CD4-positive, alpha-beta memory T cell (primary cell): ENCODE data around the gene ZNF823. TPM values are rescaled to one million over a fixed set of nuclear protein-coding genes. Genes with fewer than 3 reads are reported as not detected.
A peak's percentile ranks its signal among the peaks of the same experiment; 100 is the strongest.

ENCODE experiments used
- CTCF ChIA-PET: fragments of 350-600 bp; sonication (Branson Sonifier 250); formaldehyde crosslinking; loops from one replicate; lab custom pipeline; 2021; ENCODE audit warnings: inconsistent platforms; ENCODE audit not compliant: partially characterized antibody; lab: Charles Lee
- POLR2A ChIA-PET: fragments of 350-600 bp; sonication (Branson Sonifier 250); formaldehyde crosslinking; loops from one replicate; lab custom pipeline; 2021; ENCODE audit not compliant: partially characterized antibody; lab: Charles Lee
- DNase-seq, 5 donors: peaks; one replicate each; pipeline versions ENCODE4 v3.0.0 to v3.0.0-alpha.2; 2020 to 2022; ENCODE audit warnings: mixed read lengths in 1 of 5
- H3K27ac ChIP-seq: one replicate; pipeline ENCODE4 v1.7.0; 2013; ENCODE audit warnings: low read depth, low read length
- H3K27me3 ChIP-seq: 2 replicates; pipeline ENCODE4 v1.7.0; 2013; ENCODE audit warnings: mild to moderate bottlenecking, low read length, moderate library complexity; ENCODE audit not compliant: insufficient read depth
- H3K36me3 ChIP-seq: 2 replicates; pipeline ENCODE4 v1.7.0; 2013; ENCODE audit warnings: mild to moderate bottlenecking, low read length, moderate library complexity; ENCODE audit not compliant: insufficient read depth
- H3K4me1 ChIP-seq: 2 replicates; pipeline ENCODE4 v1.7.0; 2013; ENCODE audit warnings: mild to moderate bottlenecking, low read length, moderate library complexity; ENCODE audit not compliant: insufficient read depth
- H3K4me3 ChIP-seq, 2 donors: one replicate each; pipeline ENCODE4 v1.7.0; 2013; ENCODE audit warnings: low read length in 2 of 2, mild to moderate bottlenecking in 1 of 2
- H3K9me3 ChIP-seq, 2 donors: one replicate each; pipeline ENCODE4 v1.7.0; 2013; ENCODE audit warnings: low read length in 2 of 2, control low read depth in 1 of 2; ENCODE audit not compliant: control insufficient read depth in 1 of 2
- H3K27ac Mint-ChIP-seq, 7 donors: one replicate each; pipeline ENCODE4 v1.8.0; 2020 to 2021; ENCODE audit warnings: mixed read lengths in 7 of 7, mild to moderate bottlenecking in 6 of 7, inconsistent platforms in 3 of 7, moderate library complexity in 3 of 7
- H3K27me3 Mint-ChIP-seq, 2 donors: one replicate each; pipeline ENCODE4 v1.8.0; 2020 to 2021; ENCODE audit warnings: mixed read lengths in 2 of 2
- H3K36me3 Mint-ChIP-seq, 2 donors: one replicate each; pipeline ENCODE4 v1.8.0; 2020 to 2021; ENCODE audit warnings: mixed read lengths in 2 of 2, inconsistent platforms in 1 of 2, mild to moderate bottlenecking in 1 of 2
- H3K4me1 Mint-ChIP-seq, 4 donors: one replicate each; pipeline ENCODE4 v1.8.0; 2020 to 2021; ENCODE audit warnings: mixed read lengths in 4 of 4, mild to moderate bottlenecking in 1 of 4
- H3K4me3 Mint-ChIP-seq, 8 donors: one replicate each; pipeline ENCODE4 v1.8.0; 2020 to 2021; ENCODE audit warnings: mixed read lengths in 8 of 8, mild to moderate bottlenecking in 7 of 8, moderate library complexity in 6 of 8, inconsistent platforms in 3 of 8
- H3K9me3 Mint-ChIP-seq, 8 donors: one replicate each; pipeline ENCODE4 v1.8.0; 2020 to 2021; ENCODE audit warnings: mixed read lengths in 8 of 8, mild to moderate bottlenecking in 5 of 8, inconsistent platforms in 3 of 8, moderate library complexity in 1 of 8
- intact Hi-C: fragments of 100-400 bp; cut with micrococcal nuclease; formaldehyde crosslinking; loops from one replicate; pipeline ENCODE4 v1.15.1; 2023
- polyA plus RNA-seq, 2 donors: library from polyadenylated mRNA; unstranded; fragments of 300-500 nt; fragmentation: Illumina TruSeq; gene quantifications; one replicate each; pipeline ENCODE4 v1.2.3, GENCODE V29; 2021
- total RNA-seq, 2 experiments: library from RNA; stranded (reverse); gene quantifications; one replicate each; pipeline ENCODE4 v1.2.3, GENCODE V29; 2021

The ZNF823 gene
- total and polyA plus RNA-seq, 4 experiments from 2014 or later = 0.92 to 5.4 (median 4.9) TPM

GRCh38 chr19:11694533-11695439, 44.0 kb downstream of the ZNF823 start:
- Mint-ChIP-seq H3K4me1 (peaks cover 9 to 14% (median 12%) of the 10 kb centered on the region in 4 donors), H3K9me3 (peaks cover 0 to 5% (median 0%) of the 10 kb centered on the region in 8 donors), H3K4me3 (peak overlapping the region; percentile 82 to 96 (median 90)), H3K27ac (peak overlapping the region in 1 of 7 donors; percentile 78), H3K36me3 (no peaks in the 10 kb centered on the region), H3K27me3 (peaks cover 33 to 34% of the 10 kb centered on the region in 2 donors)
- POLR2A ChIA-PET = no interaction called here
- Histone ChIP-seq H3K36me3 (no peaks in the 10 kb centered on the region), H3K4me3 (peak overlapping the region in 1 of 2 donors; percentile 55), H3K27me3 (peaks cover 7% of the 10 kb centered on the region), H3K27ac (no peak overlapping the region), H3K9me3 (no peaks in the 10 kb centered on the region), H3K4me1 (peaks cover 13% of the 10 kb centered on the region)
- DNase-seq = peak; percentile 59 to 66 (median 64)
- CTCF ChIA-PET = no interaction called here
- intact Hi-C loops = no loop called here

DNA sequence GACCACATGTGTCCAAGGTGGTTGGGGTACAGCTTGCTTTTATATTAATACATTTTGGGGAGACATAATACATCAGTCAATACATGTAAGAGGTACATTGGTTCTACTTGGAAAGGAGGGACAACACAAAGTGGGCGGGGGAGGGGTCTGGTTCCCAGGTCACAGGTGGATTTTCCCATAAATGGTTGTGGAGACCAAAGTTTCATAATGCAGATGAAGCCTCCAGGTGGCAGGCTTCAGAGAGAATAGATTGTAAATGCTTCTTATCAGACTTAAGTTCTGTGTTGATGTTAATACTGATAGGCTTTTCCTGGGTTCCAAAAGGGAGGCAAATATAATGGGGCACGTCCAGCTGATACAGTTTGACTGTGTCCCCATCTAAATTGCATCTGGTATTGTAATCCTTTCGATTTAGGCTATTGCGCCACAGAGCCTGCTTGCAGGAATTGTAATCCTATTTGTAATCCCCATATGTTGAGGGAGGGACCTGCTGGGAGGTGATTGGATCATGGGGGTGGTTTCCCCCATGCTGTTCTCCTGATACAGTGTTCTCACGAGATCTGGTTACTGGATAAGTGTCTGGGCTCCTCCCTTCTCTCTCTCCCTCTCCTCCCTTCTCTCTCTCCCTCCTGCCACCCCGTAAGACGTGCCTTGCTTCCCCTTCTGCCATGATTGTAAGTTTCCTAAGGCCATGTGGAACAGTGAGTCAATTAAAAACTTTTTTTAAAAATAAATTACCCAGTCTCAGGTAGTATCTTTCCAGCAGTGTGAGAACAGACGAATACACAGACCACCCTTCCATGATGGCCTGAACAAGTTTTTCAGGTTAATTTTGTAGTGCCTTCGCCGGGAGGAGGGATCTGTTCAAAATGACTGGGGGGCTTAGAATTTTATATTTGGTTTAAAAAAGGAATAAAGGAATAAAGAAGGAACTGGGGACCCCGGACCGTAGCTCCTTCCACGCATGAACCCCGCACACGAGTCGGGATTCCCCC, 44.9 kb downstream of the ZNF823 start:
- Mint-ChIP-seq H3K36me3 (no peaks in the 10 kb centered on the region), H3K27ac (no peak overlapping the region), H3K4me1 (peaks cover 9 to 14% (median 12%) of the 10 kb centered on the region in 4 donors), H3K27me3 (peaks cover 33 to 37% of the 10 kb centered on the region in 2 donors), H3K4me3 (peak overlapping the region; percentile 13 to 78 (median 62)), H3K9me3 (peaks cover 0 to 5% (median 0%) of the 10 kb centered on the region in 8 donors)
- H3K36me3 ChIP-seq = no peaks in the 10 kb centered on the region
- peaks cover 7% of the 10 kb centered on the region for H3K27me3 ChIP-seq
- H3K4me3 ChIP-seq = peak overlapping the region in 1 of 2 donors; percentile 55
- ChIA-PET POLR2A (no interaction called here), CTCF (no interaction called here)
- intact Hi-C loops = no loop called here
- peaks cover 13% of the 10 kb centered on the region for H3K4me1 ChIP-seq
- DNase-seq = no peak
- no peaks in the 10 kb centered on the region for H3K9me3 ChIP-seq
- H3K27ac ChIP-seq = no peak overlapping the region

DNA sequence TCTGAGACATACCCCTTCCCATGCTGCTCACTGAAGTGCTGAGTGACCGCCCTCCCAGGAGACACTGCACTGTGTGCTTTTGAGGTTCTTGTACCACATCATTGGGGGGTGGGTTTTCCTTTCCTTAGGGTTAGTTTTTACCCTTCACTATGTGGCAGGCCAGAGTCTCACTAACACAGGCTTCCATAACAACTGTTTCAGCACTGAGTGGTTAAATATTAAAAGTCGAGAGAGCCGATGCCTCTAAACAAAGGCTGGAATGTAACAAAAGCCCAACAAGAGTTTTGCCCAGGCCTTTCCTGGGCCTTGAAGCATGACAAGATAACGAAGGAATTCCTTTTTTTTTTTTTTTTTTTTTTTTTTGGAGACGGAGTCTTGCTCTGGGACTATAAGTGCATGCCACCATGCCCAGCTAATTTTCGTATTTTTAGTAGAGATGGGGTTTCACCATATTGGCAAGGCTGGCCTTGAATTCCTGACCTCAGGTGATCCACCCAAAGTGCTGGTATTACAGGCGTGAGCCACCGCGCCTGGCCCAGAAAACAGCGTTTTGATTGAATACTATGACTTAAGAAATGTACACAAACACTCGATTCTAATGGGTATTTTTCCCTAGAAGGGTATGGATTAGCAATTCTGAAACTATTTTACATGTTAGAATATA, 46.5 kb downstream of the ZNF823 start:
- Mint-ChIP-seq H3K4me3 (no peak overlapping the region), H3K27me3 (peaks cover 30 to 37% of the 10 kb centered on the region in 2 donors)

DNA sequence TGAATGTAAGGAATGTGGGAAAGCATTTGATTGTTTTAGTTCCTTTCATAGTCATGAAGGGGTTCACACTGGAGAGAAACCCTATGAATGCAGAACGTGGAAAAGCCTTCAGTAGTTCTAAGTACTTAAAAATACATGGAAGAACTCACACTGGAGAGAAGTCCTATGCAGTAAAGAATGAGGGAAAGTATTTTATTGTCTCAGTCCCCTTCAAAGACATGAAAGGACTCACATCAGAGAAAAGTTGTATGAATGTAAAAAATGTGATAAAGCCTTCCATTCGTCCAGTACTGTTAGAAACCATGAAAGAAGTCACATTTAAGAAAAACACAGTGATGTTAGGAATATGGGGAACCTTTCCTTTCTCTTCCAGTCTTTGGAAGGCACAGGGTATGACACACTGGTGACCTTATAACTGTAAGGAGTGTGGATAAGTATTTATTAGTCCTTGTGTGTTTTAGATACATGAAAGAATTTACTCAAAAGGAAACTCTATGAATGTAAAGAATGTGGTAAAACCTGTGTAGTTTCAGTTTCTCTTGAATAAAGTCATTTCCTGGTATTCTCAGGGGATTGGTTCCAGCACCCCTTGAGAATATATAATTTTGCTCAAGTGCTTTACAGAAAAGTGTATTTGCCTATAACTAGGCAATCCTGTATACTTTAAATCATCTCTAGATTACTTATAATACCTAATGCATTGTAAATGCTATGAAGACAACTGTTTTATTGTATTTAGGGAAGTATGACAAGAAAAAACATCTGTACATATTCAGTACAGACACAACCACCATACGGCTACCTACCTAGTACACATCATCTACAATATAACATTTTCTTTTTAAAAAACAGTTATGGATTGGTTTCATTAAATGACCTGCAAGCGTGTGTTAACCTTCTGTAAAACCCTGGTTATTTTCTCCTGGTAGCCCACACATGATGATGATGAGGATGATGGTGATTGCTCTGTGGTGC, 52.8 kb downstream of the ZNF823 start:
- no peaks in the 10 kb centered on the region for H3K27me3 ChIP-seq
- no peak overlapping the region for H3K4me3 ChIP-seq
- no peaks in the 10 kb centered on the region for H3K4me1 Mint-ChIP-seq
- no peak overlapping the region for H3K27ac Mint-ChIP-seq
- DNase-seq = no peak
- intact Hi-C loops = no loop called here
- no peaks in the 10 kb centered on the region for H3K36me3 ChIP-seq
- H3K36me3 Mint-ChIP-seq = peaks cover 2 to 4% of the 10 kb centered on the region in 2 donors
- peaks cover 3 to 4% of the 10 kb centered on the region in 2 donors for H3K9me3 ChIP-seq
- POLR2A ChIA-PET = no interaction called here
- CTCF ChIA-PET = no interaction called here
- peaks cover 8 to 9% of the 10 kb centered on the region in 2 donors for H3K27me3 Mint-ChIP-seq
- peaks cover 8 to 57% (median 47%) of the 10 kb centered on the region in 8 donors for H3K9me3 Mint-ChIP-seq
- no peaks in the 10 kb centered on the region for H3K4me1 ChIP-seq
- H3K27ac ChIP-seq = no peak overlapping the region
- H3K4me3 Mint-ChIP-seq = no peak overlapping the region

More for the DNA sequence above, 46.5 kb downstream of the ZNF823 start:
- peaks cover 9 to 14% (median 12%) of the 10 kb centered on the region in 4 donors for H3K4me1 Mint-ChIP-seq
- CTCF ChIA-PET = no interaction called here
- DNase-seq = no peak
- no peaks in the 10 kb centered on the region for H3K36me3 Mint-ChIP-seq
- intact Hi-C loops = no loop called here
- peaks cover 13% of the 10 kb centered on the region for H3K4me1 ChIP-seq
- H3K4me3 ChIP-seq = no peak overlapping the region
- H3K36me3 ChIP-seq = no peaks in the 10 kb centered on the region
- peaks cover 7% of the 10 kb centered on the region for H3K27me3 ChIP-seq
- no peaks in the 10 kb centered on the region for H3K9me3 ChIP-seq
- no peak overlapping the region for H3K27ac Mint-ChIP-seq
- POLR2A ChIA-PET = no interaction called here
- peaks cover 0 to 12% (median 6%) of the 10 kb centered on the region in 8 donors for H3K9me3 Mint-ChIP-seq
- H3K27ac ChIP-seq = no peak overlapping the region

- peaks cover 3 to 4% of the 10 kb centered on the region in 2 donors for H3K9me3 ChIP-seq
- DNase-seq = no peak
- intact Hi-C loops = no loop called here
- H3K27ac ChIP-seq = no peak overlapping the region
- Mint-ChIP-seq H3K27ac (no peak overlapping the region), H3K4me3 (no peak overlapping the region), H3K27me3 (peaks cover 6 to 9% of the 10 kb centered on the region in 2 donors), H3K4me1 (no peaks in the 10 kb centered on the region), H3K36me3 (peaks cover 2 to 7% of the 10 kb centered on the region in 2 donors), H3K9me3 (peaks cover 8 to 65% (median 51%) of the 10 kb centered on the region in 8 donors)
- no peak overlapping the region for H3K4me3 ChIP-seq
- CTCF ChIA-PET = no interaction called here
- no peaks in the 10 kb centered on the region for H3K4me1 ChIP-seq
- H3K36me3 ChIP-seq = no peaks in the 10 kb centered on the region
- POLR2A ChIA-PET = no interaction called here
- H3K27me3 ChIP-seq = no peaks in the 10 kb centered on the region
Observed at GRCh38 chr19:11684987-11685675, 53.6 kb downstream of the ZNF823 start.
